Calu3 (cell line): ENCODE measurements around the gene CACNA1I. TPM values are rescaled to one million over a fixed set of nuclear protein-coding genes. Genes with fewer than 3 reads are reported as not detected.

Experiments used
- BruUV-seq: library from RNA; stranded (reverse); fragments of 400-500 nt; replicated peaks from 2 replicates; lab custom pipeline; 2021; lab: Mats Ljungman, UMichigan
- CTCF ChIA-PET: fragments of 300-600 bp; sonication (Branson Sonifier 250); formaldehyde crosslinking; loops from one replicate; lab custom pipeline; 2022; ENCODE audit warnings: antibody characterized with exemption; lab: Charles Lee
- DNase-seq: peaks from one replicate; pipeline ENCODE4 v3.0.0; 2022
- H3K27ac Mint-ChIP-seq: one replicate; pipeline ENCODE4 v1.8.0; 2022; ENCODE audit warnings: mixed read lengths; ENCODE audit not compliant: unreplicated experiment
- H3K27me3 Mint-ChIP-seq: one replicate; pipeline ENCODE4 v1.8.0; 2022; ENCODE audit warnings: mixed read lengths; ENCODE audit not compliant: unreplicated experiment
- H3K36me3 Mint-ChIP-seq: one replicate; pipeline ENCODE4 v1.8.0; 2022; ENCODE audit warnings: mild to moderate bottlenecking, moderate library complexity, mixed read lengths; ENCODE audit not compliant: insufficient read depth, unreplicated experiment
- H3K4me1 Mint-ChIP-seq: one replicate; pipeline ENCODE4 v1.8.0; 2022; ENCODE audit warnings: mild to moderate bottlenecking, low read depth, mixed read lengths; ENCODE audit not compliant: unreplicated experiment
- H3K4me3 Mint-ChIP-seq: one replicate; pipeline ENCODE4 v1.8.0; 2022; ENCODE audit warnings: mild to moderate bottlenecking, low read depth, moderate library complexity, mixed read lengths; ENCODE audit not compliant: unreplicated experiment
- H3K9me3 Mint-ChIP-seq: one replicate; pipeline ENCODE4 v1.8.0; 2022; ENCODE audit warnings: low read depth, mixed read lengths; ENCODE audit not compliant: unreplicated experiment
- intact Hi-C: fragments of 100-400 bp; cut with micrococcal nuclease; formaldehyde crosslinking; loops from one replicate; pipeline ENCODE4 v1.10.0; 2022; ENCODE audit not compliant: unreplicated experiment
- total RNA-seq: library from RNA; stranded (reverse); gene quantifications from 2 replicates; pipeline ENCODE4 v1.2.3, GENCODE V29; 2022
- TF ChIP-seq, protein P1 (sequence below): fragments of 200-600 bp; IDR thresholded peaks from one replicate; pipeline ENCODE4 v1.8.0; 2022; ENCODE audit warnings: antibody characterized with exemption; ENCODE audit not compliant: unreplicated experiment

The CACNA1I gene
- total RNA-seq, 1 experiment from 2014 or later: 0.05 TPM

DNA sequence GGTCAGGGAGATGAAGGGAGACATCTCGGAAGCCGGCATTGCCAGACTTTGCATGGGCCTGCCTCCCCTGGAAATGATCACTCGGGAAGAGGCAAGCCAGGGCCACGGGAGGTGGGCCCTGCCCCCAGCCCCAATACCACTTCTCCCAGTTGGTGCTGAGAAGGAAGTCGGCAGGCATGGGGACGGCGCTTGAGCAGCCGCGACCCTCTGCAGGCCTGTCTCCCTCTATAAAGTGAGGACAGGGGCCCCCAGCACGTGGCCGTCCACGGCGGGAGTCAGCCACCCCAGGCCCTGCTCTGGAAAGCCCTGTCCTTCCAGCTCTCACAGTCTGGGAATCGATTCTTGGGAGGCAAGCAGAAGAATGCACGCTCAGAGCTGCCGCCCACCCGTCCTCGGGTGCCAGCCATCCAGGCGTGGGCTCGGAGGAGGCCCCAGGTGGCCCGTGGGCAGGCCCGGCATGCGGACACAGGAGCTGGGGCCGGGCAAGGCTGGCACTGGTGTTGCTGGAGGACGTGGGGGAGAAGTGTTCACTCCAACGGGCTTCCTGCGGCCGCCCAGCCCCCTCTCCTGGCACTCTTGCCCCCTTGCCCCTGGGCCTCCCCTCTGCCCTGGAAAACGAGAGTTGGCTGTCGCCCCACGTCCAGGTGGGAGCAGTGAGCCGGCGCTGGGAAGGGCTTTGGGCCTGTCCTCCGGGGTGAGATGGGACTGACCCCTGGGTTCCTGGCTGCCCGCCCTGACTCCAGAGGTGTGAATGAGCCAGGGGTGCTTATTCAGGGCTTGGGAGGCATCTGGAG is 77.5 kb downstream of the CACNA1I start:
- BruUV-seq: no TSS peak
- H3K9me3 Mint-ChIP-seq: no peaks in the 10 kb centered on the region
- no peak overlapping the region for H3K27ac Mint-ChIP-seq
- CTCF ChIA-PET: no interaction called here
- intact Hi-C loops: no loop called here
- TF ChIP-seq, protein P1, sequence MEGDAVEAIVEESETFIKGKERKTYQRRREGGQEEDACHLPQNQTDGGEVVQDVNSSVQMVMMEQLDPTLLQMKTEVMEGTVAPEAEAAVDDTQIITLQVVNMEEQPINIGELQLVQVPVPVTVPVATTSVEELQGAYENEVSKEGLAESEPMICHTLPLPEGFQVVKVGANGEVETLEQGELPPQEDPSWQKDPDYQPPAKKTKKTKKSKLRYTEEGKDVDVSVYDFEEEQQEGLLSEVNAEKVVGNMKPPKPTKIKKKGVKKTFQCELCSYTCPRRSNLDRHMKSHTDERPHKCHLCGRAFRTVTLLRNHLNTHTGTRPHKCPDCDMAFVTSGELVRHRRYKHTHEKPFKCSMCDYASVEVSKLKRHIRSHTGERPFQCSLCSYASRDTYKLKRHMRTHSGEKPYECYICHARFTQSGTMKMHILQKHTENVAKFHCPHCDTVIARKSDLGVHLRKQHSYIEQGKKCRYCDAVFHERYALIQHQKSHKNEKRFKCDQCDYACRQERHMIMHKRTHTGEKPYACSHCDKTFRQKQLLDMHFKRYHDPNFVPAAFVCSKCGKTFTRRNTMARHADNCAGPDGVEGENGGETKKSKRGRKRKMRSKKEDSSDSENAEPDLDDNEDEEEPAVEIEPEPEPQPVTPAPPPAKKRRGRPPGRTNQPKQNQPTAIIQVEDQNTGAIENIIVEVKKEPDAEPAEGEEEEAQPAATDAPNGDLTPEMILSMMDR: no peak
- no peaks in the 10 kb centered on the region for H3K4me1 Mint-ChIP-seq
- peaks cover 61% of the 10 kb centered on the region for H3K27me3 Mint-ChIP-seq
- no peak for DNase-seq
- H3K4me3 Mint-ChIP-seq: no peak overlapping the region
- no peaks in the 10 kb centered on the region for H3K36me3 Mint-ChIP-seq

DNA sequence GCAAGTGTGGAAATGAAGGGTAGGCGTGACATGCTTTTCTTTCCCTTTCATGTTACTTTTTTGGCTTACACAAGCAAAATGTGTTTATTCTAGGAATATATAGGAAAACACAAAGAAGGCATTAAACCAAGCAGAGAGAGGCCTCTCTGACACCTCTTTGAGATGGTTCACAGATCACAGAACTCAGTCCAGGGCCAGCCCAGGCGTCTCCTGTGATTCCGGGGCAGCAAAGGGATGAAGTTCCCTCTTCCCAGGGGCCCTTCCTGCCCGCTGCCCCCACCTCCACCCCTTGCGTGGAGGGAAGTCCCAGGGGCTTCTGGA is 78.0 kb downstream of the CACNA1I start:
- BruUV-seq: no TSS peak

DNA sequence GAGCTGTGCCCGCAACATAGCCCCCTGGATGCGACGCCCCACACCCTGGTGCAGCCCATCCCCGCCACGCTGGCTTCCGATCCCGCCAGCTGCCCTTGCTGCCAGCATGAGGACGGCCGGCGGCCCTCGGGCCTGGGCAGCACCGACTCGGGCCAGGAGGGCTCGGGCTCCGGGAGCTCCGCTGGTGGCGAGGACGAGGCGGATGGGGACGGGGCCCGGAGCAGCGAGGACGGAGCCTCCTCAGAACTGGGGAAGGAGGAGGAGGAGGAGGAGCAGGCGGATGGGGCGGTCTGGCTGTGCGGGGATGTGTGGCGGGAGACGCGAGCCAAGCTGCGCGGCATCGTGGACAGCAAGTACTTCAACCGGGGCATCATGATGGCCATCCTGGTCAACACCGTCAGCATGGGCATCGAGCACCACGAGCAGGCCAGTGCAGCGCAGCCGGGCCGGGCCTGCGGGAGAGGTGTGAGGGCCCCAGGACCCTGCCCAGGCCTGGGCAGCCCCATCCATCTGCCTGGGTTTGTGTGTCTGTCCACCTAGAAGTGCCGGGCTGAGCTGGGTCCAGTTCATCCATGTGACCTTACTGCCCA is 79.0 kb downstream of the CACNA1I start:
- no peak overlapping the region for H3K27ac Mint-ChIP-seq
- H3K36me3 Mint-ChIP-seq: no peaks in the 10 kb centered on the region
- DNase-seq: no peak
- TF ChIP-seq, protein P1: no peak
- peaks cover 53% of the 10 kb centered on the region for H3K27me3 Mint-ChIP-seq
- CTCF ChIA-PET: no interaction called here
- H3K9me3 Mint-ChIP-seq: no peaks in the 10 kb centered on the region
- H3K4me1 Mint-ChIP-seq: no peaks in the 10 kb centered on the region
- no peak overlapping the region for H3K4me3 Mint-ChIP-seq
- BruUV-seq: no TSS peak
- intact Hi-C loops: no loop called here

More for the DNA sequence above, 78.0 kb downstream of the CACNA1I start:
- no peaks in the 10 kb centered on the region for H3K36me3 Mint-ChIP-seq
- TF ChIP-seq, protein P1: no peak
- intact Hi-C loops: no loop called here
- H3K27me3 Mint-ChIP-seq: peaks cover 55% of the 10 kb centered on the region
- no peak overlapping the region for H3K27ac Mint-ChIP-seq
- DNase-seq: no peak
- no peaks in the 10 kb centered on the region for H3K4me1 Mint-ChIP-seq
- H3K9me3 Mint-ChIP-seq: no peaks in the 10 kb centered on the region
- CTCF ChIA-PET: no interaction called here
- no peak overlapping the region for H3K4me3 Mint-ChIP-seq

DNA sequence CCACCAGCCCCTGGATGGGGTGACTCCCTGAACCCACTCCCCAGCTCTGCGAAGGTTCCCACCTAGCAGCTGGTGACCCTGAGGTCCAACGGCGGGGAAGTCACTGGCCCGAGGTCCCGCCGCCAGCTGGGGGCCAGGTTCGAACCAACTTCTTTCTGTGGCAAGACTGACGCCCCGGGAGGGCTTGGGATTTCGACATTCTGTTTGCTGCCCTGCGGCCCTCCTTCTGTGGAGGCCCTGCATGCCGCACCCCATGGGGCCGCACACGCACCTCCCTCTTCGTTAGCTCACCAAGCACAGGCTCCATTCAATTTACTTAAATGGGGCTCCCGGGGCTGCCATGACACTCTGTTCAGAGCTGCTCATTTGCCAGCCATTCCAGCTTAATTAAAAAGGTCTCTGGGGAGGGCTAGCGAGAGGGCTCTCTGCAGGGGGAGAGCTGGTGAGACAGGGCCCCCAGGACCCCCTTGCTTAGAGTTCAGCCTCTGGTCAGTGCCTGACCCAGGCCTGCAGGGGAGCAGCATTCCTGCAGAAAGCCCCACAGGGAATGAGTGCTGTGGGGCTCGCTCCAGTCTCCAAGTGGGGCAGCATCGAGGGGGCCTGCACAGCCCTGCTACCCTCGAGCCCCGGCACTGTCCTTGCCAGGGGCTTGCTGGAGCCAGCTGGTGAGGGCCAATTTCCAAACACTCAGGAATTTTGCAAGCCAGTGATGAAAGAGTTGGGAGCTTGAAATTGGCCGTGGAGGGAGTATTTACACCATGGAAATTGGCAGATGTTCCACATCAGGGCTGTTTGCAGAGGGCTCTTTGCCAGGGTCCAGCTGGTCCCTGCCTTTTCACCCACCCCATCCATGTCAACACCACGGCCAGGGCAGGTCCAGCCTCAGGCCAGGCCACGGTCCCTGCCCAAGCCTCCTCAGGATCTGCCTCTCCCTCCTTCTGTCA is 80.8 kb downstream of the CACNA1I start:
- CTCF ChIA-PET: no interaction called here
- H3K9me3 Mint-ChIP-seq: no peaks in the 10 kb centered on the region
- no peaks in the 10 kb centered on the region for H3K36me3 Mint-ChIP-seq
- no TSS peak for BruUV-seq
- intact Hi-C loops: no loop called here
- DNase-seq: no peak
- peaks cover 61% of the 10 kb centered on the region for H3K27me3 Mint-ChIP-seq
- TF ChIP-seq, protein P1: no peak
- H3K4me3 Mint-ChIP-seq: no peak overlapping the region
- H3K4me1 Mint-ChIP-seq: no peaks in the 10 kb centered on the region
- no peak overlapping the region for H3K27ac Mint-ChIP-seq
